ENCODE data around the gene SH3GL3.

- no peak for TF ChIP-seq CTCF (conservative IDR thresholded peaks at IDR 0.05; ENCODE audit: low read length)
- no peak for TF ChIP-seq EZH2phosphoT487 (IDR thresholded peaks at IDR 0.05; ENCODE audit: borderline replicate concordance, low read depth, low read length)
These were observed 100.0 kb downstream of the SH3GL3 start for GRCh38 chr15:83547168-83547567.

Measured in OCI-LY7 (cell line).